IMR-90 (cell line): ENCODE results near the gene OTOGL. TPM values are rescaled to one million over a fixed set of nuclear protein-coding genes. Genes with fewer than 3 reads are reported as not detected.

Source experiments
- ATAC-seq: fragments of 200-7000 bp; cut with Tn5 transposase; 2 replicates; pipeline ENCODE4 v1.9.1; 2020; ENCODE audit warnings: low read depth, mild to moderate bottlenecking, moderate library complexity
- BruUV-seq: library from RNA; stranded (reverse); fragments of 400-500 nt; replicated peaks from 2 replicates; lab custom pipeline; 2021; lab: Mats Ljungman, UMichigan
- CTCF ChIA-PET: fragments of 300-600 bp; formaldehyde crosslinking; extraction: SDS; loops from one replicate; lab custom pipeline; 2021; ENCODE audit warnings: antibody characterized with exemption; lab: Yijun Ruan, JAX
- POLR2A ChIA-PET: fragments of 300-600 bp; sonication (Branson Sonifier 250); formaldehyde crosslinking; loops from one replicate; lab custom pipeline; 2022; ENCODE audit warnings: antibody characterized with exemption; ENCODE audit not compliant: unreplicated experiment; lab: Charles Lee
- DNase-seq: peaks from one replicate; pipeline ENCODE4 v3.0.0; 2013
- H2AFZ ChIP-seq: replicated peaks from 2 replicates; pipeline ENCODE3; 2013; ENCODE audit warnings: low read length, mild to moderate bottlenecking; ENCODE audit not compliant: poor library complexity
- H2AK5ac ChIP-seq: 2 replicates; pipeline ENCODE4 v1.6.1; 2013; ENCODE audit warnings: low read depth, low read length, inconsistent platforms
- H2AK9ac ChIP-seq: replicated peaks from 2 replicates; pipeline ENCODE3; 2013; ENCODE audit warnings: mild to moderate bottlenecking, low read depth, low read length, moderate library complexity; ENCODE audit not compliant: poor library complexity
- H2BK120ac ChIP-seq: 2 replicates; pipeline ENCODE4 v1.6.1; 2013; ENCODE audit warnings: low read depth, low read length, inconsistent platforms
- H2BK15ac ChIP-seq: 3 replicates; pipeline ENCODE4 v1.6.1; 2013; ENCODE audit warnings: low read depth, low read length, inconsistent platforms
- H2BK20ac ChIP-seq: 2 replicates; pipeline ENCODE4 v1.6.1; 2013; ENCODE audit warnings: low read depth, mild to moderate bottlenecking, inconsistent platforms, low read length, moderate library complexity
- H2BK5ac ChIP-seq: 2 replicates; pipeline ENCODE4 v1.6.1; 2013; ENCODE audit warnings: mild to moderate bottlenecking, low read depth, low read length, inconsistent platforms; ENCODE audit not compliant: poor library complexity, severe bottlenecking
- H3K14ac ChIP-seq: replicated peaks from 2 replicates; pipeline ENCODE4 v1.6.1; 2013; ENCODE audit warnings: low read depth, low read length, inconsistent platforms
- H3K18ac ChIP-seq: 2 replicates; pipeline ENCODE4 v1.6.1; 2013; ENCODE audit warnings: low read depth, low read length, control low read depth
- H3K23ac ChIP-seq: 2 replicates; pipeline ENCODE4 v1.6.1; 2013; ENCODE audit warnings: low read depth, low read length, inconsistent platforms
- H3K27ac ChIP-seq: 2 replicates; pipeline ENCODE4 v1.5.1; 2013; ENCODE audit warnings: mild to moderate bottlenecking, control low read depth, low read length; ENCODE audit not compliant: insufficient read depth
- H3K27me3 ChIP-seq: 2 replicates; pipeline ENCODE4 v1.6.1; 2013; ENCODE audit warnings: low read length; ENCODE audit not compliant: control insufficient read depth, insufficient read depth
- H3K36me3 ChIP-seq: 2 replicates; pipeline ENCODE4 v1.6.1; 2013; ENCODE audit warnings: low read length, mixed read lengths; ENCODE audit not compliant: control insufficient read depth, insufficient read depth
- H3K4ac ChIP-seq: 2 replicates; pipeline ENCODE4 v1.6.1; 2013; ENCODE audit warnings: low read depth, low read length, inconsistent platforms
- H3K4me1 ChIP-seq: 2 replicates; pipeline ENCODE4 v1.6.1; 2013; ENCODE audit warnings: low read length, mixed read lengths; ENCODE audit not compliant: control insufficient read depth, insufficient read depth
- H3K4me2 ChIP-seq: 2 replicates; pipeline ENCODE4 v1.6.1; 2013; ENCODE audit warnings: low read depth, mild to moderate bottlenecking, control low read depth, low read length, moderate library complexity
- H3K4me3 ChIP-seq: 2 replicates; pipeline ENCODE4 v1.5.1; 2013; ENCODE audit warnings: low read depth, mild to moderate bottlenecking, control low read depth, low read length, moderate library complexity; ENCODE audit not compliant: insufficient read depth
- H3K56ac ChIP-seq: 2 replicates; pipeline ENCODE4 v1.6.1; 2013; ENCODE audit warnings: low read length, inconsistent platforms; ENCODE audit not compliant: insufficient read depth; ENCODE audit errors: extremely low read depth
- H3K79me1 ChIP-seq, 2 experiments: 2 replicates each; pipeline ENCODE4 v1.6.1; 2013; ENCODE audit warnings: low read length in 2 of 2, inconsistent platforms in 1 of 2, low read depth in 1 of 2
- H3K9ac ChIP-seq: 2 replicates; pipeline ENCODE4 v1.6.1; 2013; ENCODE audit warnings: low read depth, low read length, control low read depth
- H3K9me1 ChIP-seq: 2 replicates; pipeline ENCODE4 v1.6.1; 2013; ENCODE audit warnings: low read length, inconsistent platforms; ENCODE audit not compliant: insufficient read depth
- H3K9me3 ChIP-seq: 2 replicates; pipeline ENCODE4 v1.6.1; 2013; ENCODE audit warnings: low read length; ENCODE audit not compliant: control insufficient read depth, insufficient read depth
- H4K20me1 ChIP-seq: 2 replicates; pipeline ENCODE4 v1.6.1; 2013; ENCODE audit warnings: low read length, inconsistent platforms; ENCODE audit not compliant: insufficient read depth
- H4K5ac ChIP-seq: 2 replicates; pipeline ENCODE4 v1.6.1; 2013; ENCODE audit warnings: mild to moderate bottlenecking, low read depth, low read length, control low read depth
- H4K8ac ChIP-seq, 2 experiments: 2 replicates each; pipeline ENCODE4 v1.6.1; 2013; ENCODE audit warnings: low read depth in 2 of 2, low read length in 2 of 2, control low read depth in 1 of 2, inconsistent platforms in 1 of 2
- H4K91ac ChIP-seq: 2 replicates; pipeline ENCODE4 v1.6.1; 2013; ENCODE audit warnings: low read depth, low read length, inconsistent platforms; ENCODE audit not compliant: insufficient read depth
- BHLHE40 ChIP-seq: fragments of 150-350 bp; IDR thresholded peaks from 2 replicates; pipeline ENCODE4 v1.6.1; 2016; ENCODE audit warnings: mild to moderate bottlenecking, low read depth, low read length
- CHD1 ChIP-seq: IDR thresholded peaks from 2 replicates; pipeline ENCODE4 v1.6.1; 2012; ENCODE audit warnings: low read depth, low read length, improper control_type of control experiment
- MAFK ChIP-seq: IDR thresholded peaks from 2 replicates; pipeline ENCODE4 v1.6.1; 2012; ENCODE audit warnings: low read depth, low read length, improper control_type of control experiment
- MAZ ChIP-seq: IDR thresholded peaks from 2 replicates; pipeline ENCODE4 v1.6.1; 2012; ENCODE audit warnings: low read depth, mild to moderate bottlenecking, low read length, improper control_type of control experiment, moderate library complexity, borderline replicate concordance
- MXI1 ChIP-seq: IDR thresholded peaks from 2 replicates; pipeline ENCODE4 v1.6.1; 2012; ENCODE audit warnings: low read depth, mild to moderate bottlenecking, low read length, moderate library complexity, borderline replicate concordance
- NFE2L2 ChIP-seq: fragments of 150-350 bp; IDR thresholded peaks from 2 replicates; pipeline ENCODE4 v1.6.1; 2016; ENCODE audit warnings: low read depth, mild to moderate bottlenecking, low read length
- POLR2A ChIP-seq: IDR thresholded peaks from 2 replicates; pipeline ENCODE4 v1.6.1; 2012; ENCODE audit warnings: mild to moderate bottlenecking, low read depth, low read length
- RCOR1 ChIP-seq: IDR thresholded peaks from 2 replicates; pipeline ENCODE4 v1.6.1; 2012; ENCODE audit warnings: mild to moderate bottlenecking, low read length, improper control_type of control experiment; ENCODE audit not compliant: insufficient replicate concordance
- RFX5 ChIP-seq: IDR thresholded peaks from 2 replicates; pipeline ENCODE4 v1.8.0; 2012; ENCODE audit warnings: low read depth, mild to moderate bottlenecking, low read length, moderate library complexity
- SMC3 ChIP-seq: fragments of 150-350 bp; IDR thresholded peaks from 2 replicates; pipeline ENCODE4 v1.6.1; 2016; ENCODE audit warnings: low read depth, mild to moderate bottlenecking, antibody characterized with exemption, low read length, moderate library complexity
- USF2 ChIP-seq: fragments of 150-350 bp; IDR thresholded peaks from 2 replicates; pipeline ENCODE4 v1.6.1; 2017; ENCODE audit warnings: mild to moderate bottlenecking, antibody characterized with exemption, low read length, low read depth
- WGBS, 2 experiments: methylation state at CpG; one replicate each; pipeline versions ENCODE4 v1.1.5 to v1.1.7; 2013; ENCODE audit warnings: missing lambda C conversion rate in 2 of 2; ENCODE audit not compliant: insufficient read length in 1 of 2; ENCODE audit errors: extremely low coverage in 2 of 2; 5-methylcytosine and 5-hydroxymethylcytosine counted together
- dilution Hi-C: fragments of 300-500 bp; cut with HindIII; formaldehyde crosslinking; loops from one replicate; pipeline ENCODE4 v1.14.3; 2018; ENCODE audit warnings: low sequenced_read_pairs; ENCODE audit not compliant: unreplicated experiment
- in situ Hi-C: fragments of 300-500 bp; cut with MboI; formaldehyde crosslinking; loops from 3 replicates; pipeline ENCODE4 v1.14.3; 2019; ENCODE audit warnings: low sequenced_read_pairs, inconsistent platforms, mixed read lengths
- intact Hi-C: fragments of 100-400 bp; cut with micrococcal nuclease; formaldehyde crosslinking; loops from 2 replicates; pipeline ENCODE4 v1.10.0; 2022
- polyA plus RNA-seq, 3 experiments: library from polyadenylated mRNA; depleted of rRNA; stranded (reverse); fragments of >200 nt; gene quantifications; 2 replicates each; pipeline ENCODE4 v1.2.3, GENCODE V29; 2012; ENCODE audit warnings: low replicate concordance in 1 of 3
- total RNA-seq: library from RNA; depleted of rRNA; stranded (reverse); fragments of >200 nt; gene quantifications from 2 replicates; pipeline ENCODE4 v1.2.3, GENCODE V29; 2012
- TF ChIP-seq, protein P1 (sequence below): conservative IDR thresholded peaks from 2 replicates; pipeline ENCODE4 v1.5.1; 2012; ENCODE audit warnings: mild to moderate bottlenecking, low read depth, low read length, improper control_type of control experiment
- TF ChIP-seq, protein P2 (sequence below): fragments of 150-350 bp; IDR thresholded peaks from 2 replicates; pipeline ENCODE4 v1.6.1; 2016; ENCODE audit warnings: low read depth, mild to moderate bottlenecking, low read length, moderate library complexity, borderline replicate concordance

The OTOGL gene
- total and polyA plus RNA-seq, 2 of the 4 experiments (the other 2 are of a cell fraction) = 0.10 to 0.18 TPM

- Histone ChIP-seq H2BK15ac (no peak overlapping the region), H3K23ac (no peak overlapping the region), H3K56ac (no peak overlapping the region), H2BK20ac (no peak overlapping the region), H3K9me1 (no peaks in the 10 kb centered on the region), H2BK120ac (no peak overlapping the region), H4K91ac (no peak overlapping the region), H2AK5ac (no peak overlapping the region), H3K27me3 (no peaks in the 10 kb centered on the region), H3K9ac (no peak overlapping the region), H3K14ac (no peak overlapping the region), H3K36me3 (no peaks in the 10 kb centered on the region), H3K4me1 (peaks cover 1% of the 10 kb centered on the region; the same call in 1 of the 2 replicates), H2AFZ (no peak overlapping the region), H4K5ac (no peak overlapping the region), H4K20me1 (no peaks in the 10 kb centered on the region), H4K8ac (no peak overlapping the region), H3K27ac (no peak overlapping the region), H3K4me3 (no peak overlapping the region), H3K18ac (peak overlapping the region; percentile 13; the same call in 1 of the 2 replicates), H3K9me3 (no peaks in the 10 kb centered on the region), H3K4ac (no peak overlapping the region), H3K4me2 (peak overlapping the region; percentile 17; the same call in 1 of the 2 replicates), H2AK9ac (no peak overlapping the region), H3K79me1 (no peaks in the 10 kb centered on the region), H2BK5ac (no peak overlapping the region)
- DNase-seq (peak; percentile 52), ATAC-seq (peak; percentile 72; the same call in 1 of the 2 replicates)
- intact Hi-C loops = no loop called here
- no CpG with 5 or more reads among the region's 2 CpGs for WGBS, 2 experiments
- ChIA-PET POLR2A (no interaction called here), CTCF (no interaction called here)
- dilution Hi-C loops = no loop called here
- no TSS peak for BruUV-seq
- in situ Hi-C loops = no loop called here
- TF ChIP-seq RCOR1 = no peak
- no peak for TF ChIP-seq MAFK
- no peak for TF ChIP-seq MXI1
- TF ChIP-seq, protein P1, sequence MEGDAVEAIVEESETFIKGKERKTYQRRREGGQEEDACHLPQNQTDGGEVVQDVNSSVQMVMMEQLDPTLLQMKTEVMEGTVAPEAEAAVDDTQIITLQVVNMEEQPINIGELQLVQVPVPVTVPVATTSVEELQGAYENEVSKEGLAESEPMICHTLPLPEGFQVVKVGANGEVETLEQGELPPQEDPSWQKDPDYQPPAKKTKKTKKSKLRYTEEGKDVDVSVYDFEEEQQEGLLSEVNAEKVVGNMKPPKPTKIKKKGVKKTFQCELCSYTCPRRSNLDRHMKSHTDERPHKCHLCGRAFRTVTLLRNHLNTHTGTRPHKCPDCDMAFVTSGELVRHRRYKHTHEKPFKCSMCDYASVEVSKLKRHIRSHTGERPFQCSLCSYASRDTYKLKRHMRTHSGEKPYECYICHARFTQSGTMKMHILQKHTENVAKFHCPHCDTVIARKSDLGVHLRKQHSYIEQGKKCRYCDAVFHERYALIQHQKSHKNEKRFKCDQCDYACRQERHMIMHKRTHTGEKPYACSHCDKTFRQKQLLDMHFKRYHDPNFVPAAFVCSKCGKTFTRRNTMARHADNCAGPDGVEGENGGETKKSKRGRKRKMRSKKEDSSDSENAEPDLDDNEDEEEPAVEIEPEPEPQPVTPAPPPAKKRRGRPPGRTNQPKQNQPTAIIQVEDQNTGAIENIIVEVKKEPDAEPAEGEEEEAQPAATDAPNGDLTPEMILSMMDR = no peak
- TF ChIP-seq, protein P2, sequence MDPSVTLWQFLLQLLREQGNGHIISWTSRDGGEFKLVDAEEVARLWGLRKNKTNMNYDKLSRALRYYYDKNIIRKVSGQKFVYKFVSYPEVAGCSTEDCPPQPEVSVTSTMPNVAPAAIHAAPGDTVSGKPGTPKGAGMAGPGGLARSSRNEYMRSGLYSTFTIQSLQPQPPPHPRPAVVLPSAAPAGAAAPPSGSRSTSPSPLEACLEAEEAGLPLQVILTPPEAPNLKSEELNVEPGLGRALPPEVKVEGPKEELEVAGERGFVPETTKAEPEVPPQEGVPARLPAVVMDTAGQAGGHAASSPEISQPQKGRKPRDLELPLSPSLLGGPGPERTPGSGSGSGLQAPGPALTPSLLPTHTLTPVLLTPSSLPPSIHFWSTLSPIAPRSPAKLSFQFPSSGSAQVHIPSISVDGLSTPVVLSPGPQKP = no peak
- no peak for TF ChIP-seq CHD1
- TF ChIP-seq RFX5 = no peak
- no peak for TF ChIP-seq NFE2L2
- no peak for TF ChIP-seq USF2
- no peak for TF ChIP-seq SMC3
- TF ChIP-seq BHLHE40 = no peak
- no peak for TF ChIP-seq MAZ
- TF ChIP-seq POLR2A = no peak
These were observed 58.3 kb downstream of the OTOGL start for GRCh38 chr12:80157645-80158044.
